ENCODE results near the gene RNF8.

DNA sequence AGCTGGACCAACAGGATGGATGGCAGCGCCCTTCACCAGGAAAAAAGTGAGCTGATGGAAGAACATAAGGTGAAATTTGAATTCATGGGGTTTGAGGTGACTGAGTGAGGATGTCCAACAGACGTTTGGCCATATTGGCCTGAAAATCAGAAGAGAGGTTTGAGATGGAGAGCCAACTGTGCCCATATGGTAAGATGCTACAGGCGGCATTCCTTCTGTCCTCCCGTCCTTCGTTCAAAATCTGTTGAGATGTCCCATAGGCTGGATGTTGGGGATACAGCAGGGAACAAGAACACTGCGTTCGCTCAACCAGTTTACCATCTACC, 78.8 kb downstream of the RNF8 start:
- no peak for TF ChIP-seq EZH2phosphoT487 (IDR thresholded peaks at IDR 0.05; ENCODE audit: low read depth)
- TF ChIP-seq, protein P1, sequence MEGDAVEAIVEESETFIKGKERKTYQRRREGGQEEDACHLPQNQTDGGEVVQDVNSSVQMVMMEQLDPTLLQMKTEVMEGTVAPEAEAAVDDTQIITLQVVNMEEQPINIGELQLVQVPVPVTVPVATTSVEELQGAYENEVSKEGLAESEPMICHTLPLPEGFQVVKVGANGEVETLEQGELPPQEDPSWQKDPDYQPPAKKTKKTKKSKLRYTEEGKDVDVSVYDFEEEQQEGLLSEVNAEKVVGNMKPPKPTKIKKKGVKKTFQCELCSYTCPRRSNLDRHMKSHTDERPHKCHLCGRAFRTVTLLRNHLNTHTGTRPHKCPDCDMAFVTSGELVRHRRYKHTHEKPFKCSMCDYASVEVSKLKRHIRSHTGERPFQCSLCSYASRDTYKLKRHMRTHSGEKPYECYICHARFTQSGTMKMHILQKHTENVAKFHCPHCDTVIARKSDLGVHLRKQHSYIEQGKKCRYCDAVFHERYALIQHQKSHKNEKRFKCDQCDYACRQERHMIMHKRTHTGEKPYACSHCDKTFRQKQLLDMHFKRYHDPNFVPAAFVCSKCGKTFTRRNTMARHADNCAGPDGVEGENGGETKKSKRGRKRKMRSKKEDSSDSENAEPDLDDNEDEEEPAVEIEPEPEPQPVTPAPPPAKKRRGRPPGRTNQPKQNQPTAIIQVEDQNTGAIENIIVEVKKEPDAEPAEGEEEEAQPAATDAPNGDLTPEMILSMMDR (IDR thresholded peaks at IDR 0.05; ENCODE audit: low read depth, low read length), result no peak

Data from OCI-LY3 (cell line).